CD4-positive, alpha-beta T cell (primary cell): ENCODE results near the gene E2F4. TPM values are rescaled to one million over a fixed set of nuclear protein-coding genes. Genes with fewer than 3 reads are reported as not detected.

Experiments
- ATAC-seq: fragments of 200-7000 bp; cut with Tn5 transposase; one replicate; pipeline ENCODE4 v1.10.0; 2022; ENCODE audit warnings: mild to moderate bottlenecking; ENCODE audit not compliant: poor library complexity
- CTCF ChIA-PET: fragments of 350-600 bp; sonication (Branson Sonifier 250); formaldehyde crosslinking; loops from one replicate; lab custom pipeline; 2021; ENCODE audit warnings: antibody characterized with exemption, inconsistent platforms; lab: Charles Lee
- POLR2A ChIA-PET: fragments of 350-600 bp; sonication (Branson Sonifier 250); formaldehyde crosslinking; loops from one replicate; lab custom pipeline; 2021; ENCODE audit warnings: antibody characterized with exemption, inconsistent platforms; lab: Charles Lee
- DNase-seq, 14 experiments: peaks; one replicate each; pipeline ENCODE4 v3.0.0-alpha.2; 2013 to 2020; ENCODE audit warnings: mixed read lengths in 2 of 14
- H3K27ac ChIP-seq, 2 donors: one replicate each; pipeline versions ENCODE4 v1.5.1 to v1.7.0; 2013; ENCODE audit warnings: low read length in 2 of 2, low read depth in 1 of 2, mild to moderate bottlenecking in 1 of 2
- H3K27me3 ChIP-seq, 2 experiments: 1 replicate in 1 of 2; 2 replicates in 1 of 2; pipeline versions ENCODE4 v1.6.1 to v1.7.0; 2013; ENCODE audit warnings: low read length in 2 of 2, control low read depth in 1 of 2, mild to moderate bottlenecking in 1 of 2, moderate library complexity in 1 of 2; ENCODE audit not compliant: insufficient read depth in 2 of 2, control insufficient read depth in 1 of 2
- H3K36me3 ChIP-seq: one replicate; pipeline ENCODE4 v1.6.1; 2013; ENCODE audit warnings: low read length, control low read depth; ENCODE audit not compliant: insufficient read depth
- H3K4me1 ChIP-seq: one replicate; pipeline ENCODE4 v1.6.1; 2013; ENCODE audit warnings: low read length, control low read depth; ENCODE audit not compliant: insufficient read depth
- H3K4me3 ChIP-seq: one replicate; pipeline ENCODE4 v1.5.1; 2013; ENCODE audit warnings: mild to moderate bottlenecking, low read length, moderate library complexity
- H3K9me3 ChIP-seq, 2 experiments: 1 replicate in 1 of 2; 2 replicates in 1 of 2; pipeline versions ENCODE4 v1.6.1 to v1.7.0; 2013; ENCODE audit warnings: low read length in 2 of 2, mild to moderate bottlenecking in 2 of 2, control low read depth in 1 of 2, moderate library complexity in 1 of 2; ENCODE audit not compliant: control insufficient read depth in 1 of 2, insufficient read depth in 1 of 2
- H3K27ac Mint-ChIP-seq: one replicate; pipeline ENCODE4 v1.8.0; 2020; ENCODE audit warnings: mixed read lengths
- H3K27me3 Mint-ChIP-seq: one replicate; pipeline ENCODE4 v1.8.0; 2021; ENCODE audit warnings: mixed read lengths
- H3K36me3 Mint-ChIP-seq: one replicate; pipeline ENCODE4 v1.8.0; 2021; ENCODE audit warnings: low read depth, mixed read lengths
- H3K4me1 Mint-ChIP-seq: one replicate; pipeline ENCODE4 v1.8.0; 2021; ENCODE audit warnings: low read depth, mixed read lengths
- H3K4me3 Mint-ChIP-seq: one replicate; pipeline ENCODE4 v1.8.0; 2020; ENCODE audit warnings: mild to moderate bottlenecking, mixed read lengths
- H3K9me3 Mint-ChIP-seq: one replicate; pipeline ENCODE4 v1.8.0; 2020; ENCODE audit warnings: mixed read lengths
- intact Hi-C, 2 experiments: fragments of 100-400 bp; cut with DNase I in 1 of 2; cut with micrococcal nuclease in 1 of 2; formaldehyde crosslinking; loops; one replicate each; pipeline versions ENCODE4 v1.15.1 to v1.9.0; 2023 to 2025; cut with DNase I, micrococcal nuclease
- total RNA-seq, 174 experiments: library from RNA in 2 of 174; stranded (reverse) in 2 of 174; gene quantifications; one replicate each; pipeline ENCODE4 v1.2.3 and lab custom pipeline; 2021 to 2026
- TF ChIP-seq, protein P1 (sequence below): fragments of 200-600 bp; IDR thresholded peaks from one replicate; pipeline ENCODE4 v1.8.0; 2022; ENCODE audit warnings: antibody characterized with exemption, mild to moderate bottlenecking

The E2F4 gene
- total RNA-seq, 2 experiments from 2014 or later = 50.9 to 56.1 TPM

DNA sequence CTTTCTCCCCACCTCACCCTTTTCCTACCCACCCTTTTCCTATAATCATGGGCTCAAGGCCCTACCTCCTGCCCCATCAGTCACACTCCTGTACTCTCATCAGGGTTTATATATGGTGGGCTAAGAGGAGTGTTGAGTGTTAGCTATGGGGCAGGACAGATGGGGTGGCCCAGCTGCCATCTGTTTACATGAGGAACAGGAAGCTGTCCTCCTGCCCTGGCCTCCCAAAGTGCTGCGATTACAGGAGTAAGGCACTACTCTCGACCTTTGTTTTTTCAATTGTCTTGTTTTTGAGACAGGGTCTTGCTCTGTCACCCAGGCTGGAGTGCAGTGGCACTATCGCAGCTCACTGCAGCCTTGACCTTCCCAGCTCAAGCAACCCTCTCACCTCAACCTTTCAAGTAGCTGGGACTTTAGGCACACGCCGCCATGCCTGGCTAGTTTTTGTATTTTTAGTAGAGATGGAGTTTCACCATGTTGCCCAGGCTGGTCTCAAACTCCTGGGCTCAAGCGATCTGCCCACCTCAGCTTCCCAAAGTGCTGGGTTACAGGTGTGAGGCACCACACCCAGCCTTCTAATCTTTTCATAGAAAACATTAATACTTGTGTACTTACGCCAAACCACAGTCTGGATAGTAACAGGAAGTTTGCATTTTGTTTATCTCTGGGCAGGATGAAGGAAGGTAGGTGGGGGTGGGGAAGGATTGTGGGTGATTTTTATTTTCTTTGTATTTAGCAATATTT is 33.9 kb upstream of the E2F4 start:
- Histone ChIP-seq H3K9me3 (peaks cover 0 to 3% of the 10 kb centered on the region in 2 experiments), H3K36me3 (no peaks in the 10 kb centered on the region), H3K4me3 (peak overlapping the region; percentile 100), H3K27ac (peak overlapping the region; percentile 81 to 98), H3K4me1 (peaks cover 90% of the 10 kb centered on the region), H3K27me3 (peaks cover 12 to 18% of the 10 kb centered on the region in 2 experiments)
- peak in 3 of 14 experiments; percentile 61 to 82 (median 65) for DNase-seq
- peak overlapping the region; percentile 95 for H3K27ac Mint-ChIP-seq
- H3K9me3 Mint-ChIP-seq = no peaks in the 10 kb centered on the region
- peaks cover 20% of the 10 kb centered on the region for H3K36me3 Mint-ChIP-seq
- H3K4me3 Mint-ChIP-seq = peak overlapping the region; percentile 95
- peaks cover 25% of the 10 kb centered on the region for H3K27me3 Mint-ChIP-seq
- peaks cover 59% of the 10 kb centered on the region for H3K4me1 Mint-ChIP-seq
- intact Hi-C loops = loop anchor here in 1 of 2 experiments (1.0 to 2.0 kb wide), 2 partner anchors 49 to 86 kb away; partner anchors contain the start of gene PHAF1
- no peak for ATAC-seq
- ChIA-PET POLR2A (interaction anchor here (0.7 to 5.5 kb wide), 18 partner anchors 8 to 173 kb away, joined by 3 to 51 read pairs (median 5); partner anchors contain the start of genes B3GNT9, CBFB, MATCAP1 and NOL3), CTCF (interaction anchor here (0.5 to 4.0 kb wide), 6 partner anchors 17 to 144 kb away, joined by 3 to 43 read pairs (median 10); no protein-coding TSS in a partner anchor)
- TF ChIP-seq, protein P1, sequence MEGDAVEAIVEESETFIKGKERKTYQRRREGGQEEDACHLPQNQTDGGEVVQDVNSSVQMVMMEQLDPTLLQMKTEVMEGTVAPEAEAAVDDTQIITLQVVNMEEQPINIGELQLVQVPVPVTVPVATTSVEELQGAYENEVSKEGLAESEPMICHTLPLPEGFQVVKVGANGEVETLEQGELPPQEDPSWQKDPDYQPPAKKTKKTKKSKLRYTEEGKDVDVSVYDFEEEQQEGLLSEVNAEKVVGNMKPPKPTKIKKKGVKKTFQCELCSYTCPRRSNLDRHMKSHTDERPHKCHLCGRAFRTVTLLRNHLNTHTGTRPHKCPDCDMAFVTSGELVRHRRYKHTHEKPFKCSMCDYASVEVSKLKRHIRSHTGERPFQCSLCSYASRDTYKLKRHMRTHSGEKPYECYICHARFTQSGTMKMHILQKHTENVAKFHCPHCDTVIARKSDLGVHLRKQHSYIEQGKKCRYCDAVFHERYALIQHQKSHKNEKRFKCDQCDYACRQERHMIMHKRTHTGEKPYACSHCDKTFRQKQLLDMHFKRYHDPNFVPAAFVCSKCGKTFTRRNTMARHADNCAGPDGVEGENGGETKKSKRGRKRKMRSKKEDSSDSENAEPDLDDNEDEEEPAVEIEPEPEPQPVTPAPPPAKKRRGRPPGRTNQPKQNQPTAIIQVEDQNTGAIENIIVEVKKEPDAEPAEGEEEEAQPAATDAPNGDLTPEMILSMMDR = no peak

DNA sequence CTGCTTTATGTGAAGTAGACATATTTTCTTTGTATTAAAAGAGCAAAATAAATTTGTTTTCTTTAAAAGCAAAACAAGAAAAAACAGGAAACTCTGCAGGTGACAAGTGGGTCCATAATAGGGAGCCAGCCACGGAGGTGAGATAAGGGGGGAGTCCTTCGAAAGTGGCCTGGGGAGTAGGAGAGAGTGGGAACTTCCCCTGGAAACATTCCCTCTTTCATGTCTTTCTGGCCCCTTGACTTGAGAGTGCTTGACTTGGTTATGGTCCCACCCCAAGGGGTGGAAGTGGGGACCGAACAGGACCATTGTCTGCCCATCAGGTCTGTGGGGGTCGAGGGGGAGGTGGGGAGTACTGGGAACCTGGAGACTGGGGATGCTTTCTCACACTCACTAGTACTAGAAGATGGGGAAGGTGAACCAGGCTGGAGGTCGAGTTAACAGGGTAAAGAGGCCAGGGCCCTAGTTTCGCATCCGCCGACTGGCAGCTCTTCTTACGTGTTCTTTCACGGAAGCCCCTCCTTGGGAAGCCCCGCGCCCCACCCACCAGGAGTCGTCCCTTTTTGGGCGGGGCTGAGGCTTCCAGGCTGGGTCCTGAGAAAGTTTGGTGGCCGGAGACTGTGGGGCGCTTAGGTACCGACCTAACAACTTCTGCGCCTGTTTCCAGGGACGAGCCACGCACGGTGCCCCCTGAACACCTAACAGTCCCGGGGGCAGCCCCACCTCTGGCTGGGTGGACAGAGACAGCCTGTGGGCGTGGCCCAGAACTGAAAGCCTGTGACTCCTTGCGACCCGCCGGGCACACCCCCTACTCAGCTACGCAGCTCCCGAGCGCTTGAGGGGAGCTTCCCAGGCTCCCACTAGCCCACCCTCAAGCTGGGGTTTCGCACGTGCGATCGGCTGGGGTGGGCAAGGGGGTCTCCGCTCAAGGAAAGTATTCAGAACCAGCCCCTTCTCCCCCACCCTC is 33.0 kb upstream of the E2F4 start:
- H3K36me3 ChIP-seq = no peaks in the 10 kb centered on the region
- peak overlapping the region; percentile 100 for H3K4me3 ChIP-seq
- intact Hi-C loops = loop anchor here in 1 of 2 experiments (1.0 to 2.0 kb wide), 2 partner anchors 50 to 85 kb away; partner anchors contain the start of gene PHAF1
- DNase-seq = peak; percentile 65 to 93 (median 76)
- Mint-ChIP-seq H3K36me3 (peaks cover 20% of the 10 kb centered on the region), H3K4me1 (peaks cover 58% of the 10 kb centered on the region), H3K9me3 (no peaks in the 10 kb centered on the region), H3K4me3 (peak overlapping the region; percentile 95), H3K27ac (peak overlapping the region; percentile 95), H3K27me3 (peaks cover 30% of the 10 kb centered on the region)
- ChIA-PET CTCF (interaction anchor here (0.9 to 4.0 kb wide), 6 partner anchors 8 to 141 kb away, joined by 3 to 20 read pairs (median 8); partner anchors contain the start of genes B3GNT9 and MATCAP1), POLR2A (interaction anchor here (0.6 to 5.5 kb wide), 17 partner anchors 9 to 607 kb away, joined by 3 to 51 read pairs (median 5); partner anchors contain the start of genes B3GNT9, CBFB, CKLF and MATCAP1)
- peaks cover 18 to 25% of the 10 kb centered on the region in 2 experiments for H3K27me3 ChIP-seq
- TF ChIP-seq, protein P1 = no peak
- ATAC-seq = peak; percentile 31
- peak overlapping the region; percentile 81 to 98 for H3K27ac ChIP-seq
- peaks cover 0 to 6% of the 10 kb centered on the region in 2 experiments for H3K9me3 ChIP-seq
- peaks cover 93% of the 10 kb centered on the region for H3K4me1 ChIP-seq
